ENCODE results near the gene PDE2A. TPM values are rescaled to one million over a fixed set of nuclear protein-coding genes. Genes with fewer than 3 reads are reported as not detected.
A peak's percentile ranks its signal among the peaks of the same experiment; 100 is the strongest.

Gene PDE2A
- total RNA-seq, 4 donors from 2014 or later, result 26.1 to 34.1 (median 30.6) TPM

DNA sequence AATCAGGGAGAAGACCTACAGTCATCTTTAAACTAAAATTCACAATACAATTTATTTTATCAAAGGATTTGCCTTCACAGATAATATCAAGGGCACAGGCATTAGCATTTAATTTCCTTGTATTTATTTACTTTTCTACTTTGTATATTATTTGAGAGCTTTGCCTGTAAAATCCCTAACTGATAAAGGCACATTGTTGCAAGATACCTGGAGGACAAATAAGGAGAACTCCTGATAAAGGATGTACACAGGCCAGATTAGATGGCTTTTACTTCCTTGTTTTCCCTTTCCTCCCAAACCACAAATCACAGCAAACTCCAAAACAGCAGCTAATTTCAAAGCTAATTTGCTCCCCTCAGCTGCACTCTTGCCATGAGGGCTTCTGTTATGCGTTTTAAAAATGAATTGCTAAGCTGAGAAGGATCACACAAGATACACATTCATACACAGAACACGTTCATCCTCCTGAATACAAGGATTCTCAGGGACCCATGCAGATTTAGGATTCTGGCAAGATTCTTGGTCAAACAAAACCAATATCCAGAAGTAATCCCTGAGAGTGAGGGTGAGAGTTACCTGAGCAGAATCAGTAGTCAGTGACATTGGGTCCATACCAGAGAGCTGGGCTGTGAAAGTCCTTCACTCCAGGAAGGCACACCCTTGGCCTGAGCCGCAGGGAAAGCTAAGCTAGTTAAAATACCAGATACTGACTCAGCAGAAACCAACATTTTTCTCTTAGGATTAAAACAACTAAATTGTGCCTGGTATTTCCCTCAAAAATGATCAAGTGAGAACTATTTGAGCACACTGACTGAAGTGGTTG, 139.6 kb downstream of the PDE2A start:
- TF ChIP-seq, protein P1, sequence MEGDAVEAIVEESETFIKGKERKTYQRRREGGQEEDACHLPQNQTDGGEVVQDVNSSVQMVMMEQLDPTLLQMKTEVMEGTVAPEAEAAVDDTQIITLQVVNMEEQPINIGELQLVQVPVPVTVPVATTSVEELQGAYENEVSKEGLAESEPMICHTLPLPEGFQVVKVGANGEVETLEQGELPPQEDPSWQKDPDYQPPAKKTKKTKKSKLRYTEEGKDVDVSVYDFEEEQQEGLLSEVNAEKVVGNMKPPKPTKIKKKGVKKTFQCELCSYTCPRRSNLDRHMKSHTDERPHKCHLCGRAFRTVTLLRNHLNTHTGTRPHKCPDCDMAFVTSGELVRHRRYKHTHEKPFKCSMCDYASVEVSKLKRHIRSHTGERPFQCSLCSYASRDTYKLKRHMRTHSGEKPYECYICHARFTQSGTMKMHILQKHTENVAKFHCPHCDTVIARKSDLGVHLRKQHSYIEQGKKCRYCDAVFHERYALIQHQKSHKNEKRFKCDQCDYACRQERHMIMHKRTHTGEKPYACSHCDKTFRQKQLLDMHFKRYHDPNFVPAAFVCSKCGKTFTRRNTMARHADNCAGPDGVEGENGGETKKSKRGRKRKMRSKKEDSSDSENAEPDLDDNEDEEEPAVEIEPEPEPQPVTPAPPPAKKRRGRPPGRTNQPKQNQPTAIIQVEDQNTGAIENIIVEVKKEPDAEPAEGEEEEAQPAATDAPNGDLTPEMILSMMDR (IDR thresholded peaks at IDR 0.05), result no peak
- TF ChIP-seq POLR2A (IDR thresholded peaks at IDR 0.05), result no peak
- peak in 1 of 2 donors; percentile 70 for DNase-seq (ENCODE audit: low spot score in 2 of 2)
- 36 to 46% methylated on average over 3 of the region's 3 CpGs for WGBS, 2 donors
- H3K4me3 ChIP-seq (ENCODE audit: low read depth, poor library complexity, severe bottlenecking), result no peak overlapping the region
- intact Hi-C loops (cut with DNase I; ENCODE audit: low total_unique reads), result no loop called here

DNA sequence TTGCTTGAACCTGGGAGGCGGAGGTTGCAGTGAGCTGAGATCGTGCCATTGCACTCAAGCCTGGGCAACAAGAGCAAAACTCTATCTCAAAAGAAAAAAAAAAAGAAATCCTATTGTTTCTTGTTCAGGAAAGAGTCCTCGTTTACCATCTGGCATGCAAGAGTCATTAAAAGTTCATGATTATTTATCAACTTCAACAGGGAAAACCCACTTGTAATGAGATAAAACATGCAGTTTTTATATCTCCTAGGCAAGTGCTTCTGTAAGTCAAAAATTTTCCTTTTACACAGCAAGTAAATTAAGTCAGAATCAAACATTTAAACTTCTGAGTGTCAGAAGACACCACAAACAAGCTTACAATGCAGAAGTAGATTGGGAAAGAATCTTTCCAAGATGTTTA, 145.2 kb downstream of the PDE2A start:
- intact Hi-C loops (cut with DNase I; ENCODE audit: low total_unique reads), result no loop called here
- DNase-seq (ENCODE audit: low spot score in 2 of 2), result no peak
- 61 to 62% methylated on average over 3 of the region's 3 CpGs for WGBS, 2 donors
- H3K4me3 ChIP-seq (ENCODE audit: low read depth, poor library complexity, severe bottlenecking), result no peak overlapping the region
- TF ChIP-seq, protein P1 (IDR thresholded peaks at IDR 0.05), result no peak
- TF ChIP-seq POLR2A (IDR thresholded peaks at IDR 0.05), result no peak

DNA sequence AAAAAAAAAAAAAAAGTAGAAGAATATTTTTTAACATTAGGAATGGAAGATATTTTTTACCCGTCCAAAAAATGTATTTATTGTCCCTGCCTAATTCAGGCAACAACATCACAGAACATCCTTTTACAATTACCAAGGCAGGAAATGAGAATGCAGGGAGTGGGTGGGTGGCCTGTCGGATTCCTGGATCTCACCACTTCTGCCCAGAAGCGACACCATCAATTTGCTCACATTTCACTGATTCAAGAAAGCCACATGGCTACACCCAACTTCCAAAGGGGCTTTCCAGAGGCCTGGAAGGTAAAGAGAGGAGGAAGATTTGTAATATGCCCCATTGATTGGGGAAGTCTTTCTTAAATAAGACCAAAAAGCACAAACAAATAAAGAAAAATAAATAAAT, 146.1 kb downstream of the PDE2A start:
- no peak for TF ChIP-seq POLR2A (IDR thresholded peaks at IDR 0.05)
- TF ChIP-seq, protein P1 (IDR thresholded peaks at IDR 0.05), result no peak
- intact Hi-C loops (cut with DNase I; ENCODE audit: low total_unique reads), result no loop called here
- 48 to 52% methylated on average over 3 of the region's 3 CpGs for WGBS, 2 donors
- no peak overlapping the region for H3K4me3 ChIP-seq (ENCODE audit: low read depth, poor library complexity, severe bottlenecking)
- DNase-seq (ENCODE audit: low spot score in 2 of 2), result peak in 1 of 2 donors; percentile 15

MicroRNAs within 50 kb of the gene (microRNA counts, 767-probe panel; counts per million panel counts)
- microRNA hsa-miR-139-3p, result 0 to 358 counts per million in 2 donors
- 0 to 358 counts per million in 2 donors for microRNA hsa-miR-139-5p

Small RNA genes within 50 kb of the gene (microRNA-seq; reads per million reads assigned to microRNA genes)
- gene MIR139 (ENCODE audit: borderline number of aligned reads in 1 of 2, borderline replicate concordance in 2 of 2), result 8,371 to 9,825 reads per million in 2 donors

Other genes starting within 250 kb of the PDE2A start
- gene CLPB, start 239.9 kb downstream of the PDE2A start, total RNA-seq, result 10 to 100 TPM; 10.5 to 26.8 (median 21.7) TPM
- 10 to 100 TPM; 60.6 to 89.6 (median 80.6) TPM for gene ARAP1, start 78.0 kb upstream of the PDE2A start, total RNA-seq
- 100 to 1,000 TPM in 3 of 4 donors, 10 to 100 TPM in 1; 90.3 to 119 (median 110) TPM for gene STARD10, start 119.6 kb upstream of the PDE2A start, total RNA-seq
- gene ATG16L2, start 140.0 kb upstream of the PDE2A start, total RNA-seq, result 100 to 1,000 TPM in 1 of 4 donors, 10 to 100 TPM in 3; 82.6 to 157 (median 92.9) TPM

All from lower leg skin (tissue), 4 donors.